HG03135 (cell line): ENCODE results near the gene KRTCAP3.
"Not testable (repeated sequence)": the region's sequence is repeated elsewhere in the genome, so short reads cannot be mapped to it uniquely, and the experiment has no call there.

Source experiments
- ATAC-seq: cut with Tn5 transposase; IDR thresholded peaks from one replicate; pipeline ENCODE4 v1.9.1; 2021; ENCODE audit warnings: mild to moderate bottlenecking, moderate library complexity; ENCODE audit not compliant: unreplicated experiment

KRTCAP3 gene

GRCh38 chr2:27441958-27442919, at the start of gene KRTCAP3:
Gene KRTCAP3 (plus strand): TSS chr2:27442381. CDS start chr2:27442413, 32 bp downstream.
- no peak for ATAC-seq

GRCh38 chr2:27393225-27393624, 49.0 kb upstream of the KRTCAP3 start:
- ATAC-seq: no peak

- ATAC-seq: no peak
Observed at GRCh38 chr2:27398962-27399361, 43.2 kb upstream of the KRTCAP3 start.

- ATAC-seq: no peak
Observed at GRCh38 chr2:27400348-27401135, 41.6 kb upstream of the KRTCAP3 start.

- ATAC-seq: no peak
Observed at GRCh38 chr2:27407798-27408491, 34.2 kb upstream of the KRTCAP3 start.

- peak; percentile 33 for ATAC-seq
Observed at GRCh38 chr2:27408601-27409320, 33.4 kb upstream of the KRTCAP3 start.

GRCh38 chr2:27409321-27410073, 32.7 kb upstream of the KRTCAP3 start, which contains the start of gene PPM1G:
Gene PPM1G (minus strand): TSS chr2:27409591. CDS start chr2:27409422, 169 bp downstream.
- peak; percentile 93 for ATAC-seq

- ATAC-seq: no peak
Observed at GRCh38 chr2:27412419-27413152, 29.6 kb upstream of the KRTCAP3 start.

GRCh38 chr2:27416151-27416550, 26.0 kb upstream of the KRTCAP3 start:
- no peak for ATAC-seq

GRCh38 chr2:27420996-27421395, 21.2 kb upstream of the KRTCAP3 start:
- ATAC-seq: no peak

- no peak for ATAC-seq
Observed at GRCh38 chr2:27421660-27422250, 20.4 kb upstream of the KRTCAP3 start.

GRCh38 chr2:27422958-27423357, 19.2 kb upstream of the KRTCAP3 start:
- ATAC-seq: no peak

GRCh38 chr2:27425039-27425438, 17.1 kb upstream of the KRTCAP3 start:
- ATAC-seq: not testable (repeated sequence)

GRCh38 chr2:27427863-27428212, 14.3 kb upstream of the KRTCAP3 start:
- no peak for ATAC-seq

GRCh38 chr2:27428213-27428977, 13.8 kb upstream of the KRTCAP3 start, which contains the start of gene NRBP1:
Gene NRBP1 (plus strand): TSS chr2:27428631. CDS start chr2:27433274, 4,643 bp downstream.
- peak; percentile 92 for ATAC-seq

- peak; percentile 69 for ATAC-seq
Observed at GRCh38 chr2:27428978-27429541, 13.1 kb upstream of the KRTCAP3 start.

- ATAC-seq: no peak
Observed at GRCh38 chr2:27431395-27431794, 10.8 kb upstream of the KRTCAP3 start.
